Gastroesophageal sphincter (tissue), 4 donors: ENCODE measurements around the gene SUN3. TPM values are rescaled to one million over a fixed set of nuclear protein-coding genes. Genes with fewer than 3 reads are reported as not detected.

Source experiments
- ATAC-seq: fragments of 150-250 bp; one replicate; pipeline ENCODE4 v1.9.1; 2016; ENCODE audit warnings: mild to moderate bottlenecking, moderate library complexity
- H3K27ac ChIP-seq, 4 donors: fragments of 200-600 bp; sonication (generic) in 3 of 4; 1 replicate in 3 of 4; 2 replicates in 1 of 4; pipeline ENCODE4 v1.5.1; 2016 to 2019
- H3K27me3 ChIP-seq: fragments of 200-600 bp; sonication (generic); one replicate; pipeline ENCODE4 v1.5.1; 2019
- H3K36me3 ChIP-seq, 2 donors: fragments of 200-600 bp; sonication (generic); one replicate each; pipeline ENCODE4 v1.5.1; 2019; ENCODE audit warnings: control low read depth in 1 of 2
- H3K4me1 ChIP-seq, 3 donors: fragments of 200-600 bp; sonication (generic); 1 replicate in 2 of 3; 2 replicates in 1 of 3; pipeline ENCODE4 v1.5.1; 2016 to 2019; ENCODE audit warnings: control low read depth in 2 of 3
- H3K4me3 ChIP-seq, 2 donors: fragments of 200-600 bp; sonication (generic); one replicate each; pipeline ENCODE4 v1.5.1; 2019; ENCODE audit warnings: mild to moderate bottlenecking in 1 of 2, moderate library complexity in 1 of 2
- H3K9me3 ChIP-seq, 3 donors: fragments of 200-600 bp; sonication (generic); one replicate each; pipeline ENCODE4 v1.5.1; 2017 to 2019; ENCODE audit warnings: control low read depth in 2 of 3
- CTCF ChIP-seq, 4 experiments: fragments of 200-600 bp in 2 of 4; fragments of 450-650 bp in 2 of 4; sonication (generic) in 1 of 4; IDR thresholded peaks; one replicate each; pipeline ENCODE4 v1.5.1; 2017 to 2019; ENCODE audit warnings: antibody characterized with exemption in 4 of 4, mild to moderate bottlenecking in 2 of 4, moderate library complexity in 2 of 4
- EP300 ChIP-seq: sonication (generic); formaldehyde crosslinking; IDR thresholded peaks from one replicate; pipeline ENCODE4 v1.6.1; 2017; ENCODE audit warnings: antibody characterized with exemption, mild to moderate bottlenecking
- POLR2A ChIP-seq, 2 donors: fragments of 450-650 bp; IDR thresholded peaks; one replicate each; pipeline ENCODE4 v1.6.1; 2017; ENCODE audit warnings: antibody characterized with exemption in 2 of 2, mild to moderate bottlenecking in 2 of 2, moderate library complexity in 1 of 2
- POLR2AphosphoS5 ChIP-seq: sonication (generic); formaldehyde crosslinking; IDR thresholded peaks from one replicate; pipeline ENCODE4 v1.6.1; 2017; ENCODE audit warnings: antibody characterized with exemption
- WGBS, 2 donors: methylation state at CpG; one replicate each; pipeline ENCODE4 v1.1.5; 2018; ENCODE audit warnings: low coverage in 1 of 2; 5-methylcytosine and 5-hydroxymethylcytosine counted together
- total RNA-seq, 4 donors: library from RNA; depleted of rRNA; stranded (reverse); fragments of >200 nt; gene quantifications; one replicate each; pipeline ENCODE4 v1.1.0, GENCODE V29; 2016

The SUN3 gene
- total RNA-seq, 4 donors from 2014 or later = not detected

- peak; percentile 11 for ATAC-seq
- 4 to 40% methylated on average over 1 to 4 of the region's 4 CpGs for WGBS, 2 donors
- Histone ChIP-seq H3K36me3 (peaks cover 2 to 46% of the 10 kb centered on the region in 2 donors), H3K9me3 (no peaks in the 10 kb centered on the region), H3K4me1 (peaks cover 5 to 21% (median 9%) of the 10 kb centered on the region in 3 donors), H3K27ac (peak overlapping the region; percentile 88 to 93 (median 90)), H3K4me3 (peak overlapping the region; percentile 64 to 98), H3K27me3 (no peaks in the 10 kb centered on the region)
- no peak for TF ChIP-seq EP300
- no peak for TF ChIP-seq POLR2A (IDR thresholded peaks at IDR 0.05)
- no peak for TF ChIP-seq CTCF (IDR thresholded peaks at IDR 0.05)
- TF ChIP-seq POLR2AphosphoS5 = no peak
Observed at GRCh38 chr7:47978790-47979144, 50.1 kb downstream of the SUN3 start.

GRCh38 chr7:47973739-47974138, 55.2 kb downstream of the SUN3 start:
- ATAC-seq = no peak
- Histone ChIP-seq H3K9me3 (no peaks in the 10 kb centered on the region), H3K27me3 (no peaks in the 10 kb centered on the region), H3K4me1 (peaks cover 5 to 31% (median 9%) of the 10 kb centered on the region in 3 donors), H3K4me3 (no peak overlapping the region), H3K36me3 (peaks cover 3 to 94% of the 10 kb centered on the region in 2 donors), H3K27ac (no peak overlapping the region)
- no peak for TF ChIP-seq CTCF (IDR thresholded peaks at IDR 0.05)
- no peak for TF ChIP-seq POLR2AphosphoS5
- no peak for TF ChIP-seq EP300
- no peak for TF ChIP-seq POLR2A (IDR thresholded peaks at IDR 0.05)
- 75 to 100% methylated on average over 1 of the region's 1 CpG for WGBS, 2 donors

- peak overlapping the region in 2 of 4 donors; percentile 5 to 15 for H3K27ac ChIP-seq
- H3K27me3 ChIP-seq = no peaks in the 10 kb centered on the region
- no peak for ATAC-seq
- H3K36me3 ChIP-seq = peaks cover 3 to 97% of the 10 kb centered on the region in 2 donors
- H3K9me3 ChIP-seq = no peaks in the 10 kb centered on the region
- WGBS, 2 donors = 15 to 38% methylated on average over 1 of the region's 1 CpG
- TF ChIP-seq POLR2A (IDR thresholded peaks at IDR 0.05) (no peak), POLR2AphosphoS5 (no peak), CTCF (IDR thresholded peaks at IDR 0.05) (no peak), EP300 (no peak)
- peaks cover 0 to 15% (median 0%) of the 10 kb centered on the region in 3 donors for H3K4me1 ChIP-seq
- no peak overlapping the region for H3K4me3 ChIP-seq
Observed at GRCh38 chr7:47970761-47971160, 58.1 kb downstream of the SUN3 start.

DNA sequence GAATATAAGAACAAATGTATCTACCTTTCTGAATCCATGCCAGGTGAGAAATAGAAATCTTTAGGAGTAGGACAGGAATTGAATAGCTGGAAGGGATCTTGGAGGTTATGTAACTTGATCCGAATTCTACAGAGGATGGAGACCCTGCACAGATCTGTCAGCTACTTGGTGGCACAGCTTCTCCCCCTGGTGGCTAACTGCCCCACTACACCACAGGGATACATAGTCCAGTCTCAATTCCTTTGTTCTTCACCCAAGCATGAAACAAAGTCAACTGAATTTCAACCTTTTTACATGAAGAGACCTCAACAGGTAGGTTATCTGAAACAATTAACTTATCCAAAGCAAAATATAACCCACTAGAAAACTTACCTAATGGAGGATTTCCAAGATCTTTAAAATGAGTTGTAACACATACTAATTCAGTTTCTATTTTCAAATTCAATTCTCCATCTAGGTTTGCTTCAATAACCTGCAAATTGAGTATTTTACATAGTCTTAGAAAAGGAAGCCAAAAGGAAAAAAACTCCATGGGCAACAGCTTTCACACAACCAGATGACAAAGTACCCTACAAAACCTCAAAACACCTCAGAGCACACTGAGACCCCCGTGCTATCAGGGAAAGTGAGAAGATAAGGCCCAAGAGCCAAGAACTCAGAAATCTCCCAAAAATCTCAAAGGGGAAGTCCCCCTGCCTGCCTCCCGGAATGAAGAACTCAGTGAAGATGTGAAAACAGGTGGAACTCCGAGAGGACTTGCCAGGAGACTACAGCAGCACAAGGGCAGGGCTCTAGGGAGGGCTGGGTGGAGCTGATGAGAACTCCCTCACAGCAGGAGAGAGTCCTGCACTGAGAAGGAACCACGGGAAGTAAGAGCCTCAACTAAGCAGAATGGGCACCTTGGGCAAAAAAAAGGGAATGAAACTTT, 59.8 kb downstream of the SUN3 start:
- Histone ChIP-seq H3K4me3 (no peak overlapping the region), H3K36me3 (peaks cover 3 to 97% of the 10 kb centered on the region in 2 donors), H3K9me3 (no peaks in the 10 kb centered on the region), H3K27ac (no peak overlapping the region), H3K4me1 (peaks cover 0 to 15% (median 0%) of the 10 kb centered on the region in 3 donors), H3K27me3 (no peaks in the 10 kb centered on the region)
- no peak for ATAC-seq
- 51 to 63% methylated on average over 2 to 3 of the region's 5 CpGs for WGBS, 2 donors
- TF ChIP-seq POLR2AphosphoS5 = no peak
- TF ChIP-seq EP300 = no peak
- peak; percentile 50 to 70 (median 56) for TF ChIP-seq CTCF (IDR thresholded peaks at IDR 0.05)

DNA sequence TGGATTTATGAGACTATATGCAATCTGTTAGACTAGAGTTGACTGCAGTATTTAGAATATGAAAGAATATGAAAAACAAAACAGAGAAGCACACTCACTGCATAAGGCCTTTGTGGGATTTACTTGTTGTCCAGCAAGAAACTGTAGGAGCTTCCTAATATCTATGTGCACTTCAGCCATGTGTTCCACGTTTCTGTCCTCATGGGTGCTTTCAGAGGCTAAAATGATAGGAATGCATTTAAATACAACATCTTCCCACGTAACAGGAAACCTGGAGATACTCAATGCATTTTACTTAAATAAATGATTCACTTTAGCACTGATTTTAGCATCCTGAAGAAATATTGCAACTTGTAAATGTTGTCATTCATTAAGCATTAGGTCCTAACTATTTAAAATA, 61.2 kb downstream of the SUN3 start:
- H3K36me3 ChIP-seq = peaks cover 0 to 97% of the 10 kb centered on the region in 2 donors
- ATAC-seq = no peak
- WGBS, 2 donors = 64 to 89% methylated on average over 2 of the region's 2 CpGs

More for the DNA sequence above, 61.2 kb downstream of the SUN3 start:
- H3K9me3 ChIP-seq = no peaks in the 10 kb centered on the region
- peaks cover 0 to 15% (median 0%) of the 10 kb centered on the region in 3 donors for H3K4me1 ChIP-seq
- H3K4me3 ChIP-seq = no peak overlapping the region
- TF ChIP-seq POLR2A (IDR thresholded peaks at IDR 0.05) = no peak
- TF ChIP-seq CTCF (IDR thresholded peaks at IDR 0.05) = no peak
- TF ChIP-seq POLR2AphosphoS5 = no peak
- TF ChIP-seq EP300 = no peak
- H3K27me3 ChIP-seq = no peaks in the 10 kb centered on the region
- no peak overlapping the region for H3K27ac ChIP-seq
